HG02870 (cell line): ENCODE results near the gene CHD6.

Experiments
- ATAC-seq: cut with Tn5 transposase; IDR thresholded peaks from one replicate; pipeline ENCODE4 v1.9.1; 2021; ENCODE audit warnings: mild to moderate bottlenecking, moderate library complexity; ENCODE audit not compliant: unreplicated experiment

Gene CHD6

GRCh38 chr20:41510847-41511450 is 107.2 kb downstream of the CHD6 start:
- ATAC-seq, result no peak

GRCh38 chr20:41510224-41510623 is 108.0 kb downstream of the CHD6 start:
- no peak for ATAC-seq

- no peak for ATAC-seq
Observed at GRCh38 chr20:41509316-41510200, 108.6 kb downstream of the CHD6 start.

- no peak for ATAC-seq
Observed at GRCh38 chr20:41508335-41508734, 109.8 kb downstream of the CHD6 start.

- ATAC-seq, result no peak
Observed at GRCh38 chr20:41507851-41508250, 110.3 kb downstream of the CHD6 start.

GRCh38 chr20:41507436-41507835 is 110.7 kb downstream of the CHD6 start:
- no peak for ATAC-seq

- ATAC-seq, result no peak
Observed at GRCh38 chr20:41506192-41506915, 111.8 kb downstream of the CHD6 start.

- no peak for ATAC-seq
Observed at GRCh38 chr20:41505184-41505583, 113.0 kb downstream of the CHD6 start.

GRCh38 chr20:41501376-41501775 is 116.8 kb downstream of the CHD6 start:
- no peak for ATAC-seq

- no peak for ATAC-seq
Observed at GRCh38 chr20:41499961-41500725, 118.0 kb downstream of the CHD6 start.

GRCh38 chr20:41499064-41499463 is 119.1 kb downstream of the CHD6 start:
- no peak for ATAC-seq

- no peak for ATAC-seq
Observed at GRCh38 chr20:41497186-41497895, 120.8 kb downstream of the CHD6 start.

GRCh38 chr20:41494451-41494850 is 123.7 kb downstream of the CHD6 start:
- no peak for ATAC-seq

- ATAC-seq, result no peak
Observed at GRCh38 chr20:41483553-41483930, 134.6 kb downstream of the CHD6 start.

- ATAC-seq, result no peak
Observed at GRCh38 chr20:41482647-41483552, 135.3 kb downstream of the CHD6 start.

- no peak for ATAC-seq
Observed at GRCh38 chr20:41480054-41480770, 138.0 kb downstream of the CHD6 start.

GRCh38 chr20:41479113-41479512 is 139.1 kb downstream of the CHD6 start:
- ATAC-seq, result no peak

GRCh38 chr20:41478026-41478425 is 140.2 kb downstream of the CHD6 start:
- no peak for ATAC-seq

- ATAC-seq, result no peak
Observed at GRCh38 chr20:41476446-41476845, 141.7 kb downstream of the CHD6 start.
